ENCODE data around the gene PPARG. TPM values are rescaled to one million over a fixed set of nuclear protein-coding genes. Genes with fewer than 3 reads are reported as not detected.

The PPARG gene
- total and polyA plus RNA-seq, 2 of the 8 experiments (the other 6 are each of a cell fraction or from before 2014, with no cell fraction given) = 0.06 TPM; not detected in 1

DNA sequence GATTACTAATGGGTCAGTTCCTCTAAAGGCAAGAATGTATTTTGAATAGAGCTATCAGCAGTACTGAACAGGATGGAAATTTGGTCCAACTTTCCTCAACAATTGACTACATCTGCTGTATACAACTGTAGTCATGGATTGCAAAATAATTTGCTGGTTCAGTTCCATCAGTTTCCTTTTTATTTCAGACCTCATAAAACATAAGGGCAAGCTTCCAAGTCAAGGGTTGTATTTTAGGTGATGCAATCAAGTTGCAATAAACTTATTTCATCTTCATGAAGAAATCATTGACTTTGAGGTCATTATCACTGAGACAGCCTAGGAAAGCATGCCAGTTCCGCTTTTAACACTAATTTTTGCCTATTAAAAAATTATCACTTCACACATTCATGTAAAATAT lies 105.0 kb downstream of the PPARG start:
- no peaks in the 10 kb centered on the region for H3K79me2 ChIP-seq (ENCODE audit: control insufficient read depth in 1 of 2, insufficient read depth in 2 of 2, low read length in 2 of 2)
- no peaks in the 10 kb centered on the region for H3K36me3 ChIP-seq (ENCODE audit: control insufficient read depth in 2 of 4, insufficient read depth in 4 of 4, low read length in 3 of 4)
- no peaks in the 10 kb centered on the region for H4K20me1 ChIP-seq (replicated peaks in 1 of 2; ENCODE audit: control insufficient read depth in 1 of 2, insufficient read depth in 2 of 2, low read length in 2 of 2)
- H3K4me3 ChIP-seq (ENCODE audit: extremely low read depth in 1 of 4, insufficient read depth in 2 of 4, low read depth in 3 of 4, low read length in 4 of 4) = no peak overlapping the region
- H2BK120ac ChIP-seq (replicated peaks; ENCODE audit: low read depth, low read length) = no peak overlapping the region
- H3K23me2 ChIP-seq (ENCODE audit: low read depth, low read length) = no peaks in the 10 kb centered on the region
- H2BK12ac ChIP-seq (ENCODE audit: low read depth, low read length) = no peak overlapping the region
- H3K27me3 ChIP-seq (replicated peaks in 1 of 4; ENCODE audit: control insufficient read depth in 3 of 4, extremely low read depth in 1 of 4, insufficient read depth in 3 of 4, low read length in 3 of 4) = no peaks in the 10 kb centered on the region
- no peak overlapping the region for H2AK5ac ChIP-seq (ENCODE audit: low read depth, low read length)
- ChIA-PET POLR2A (ENCODE audit: partially characterized antibody) (no interaction called here), CTCF (ENCODE audit: partially characterized antibody) (interaction anchor here (0.6 kb wide), 1 partner anchor 84 kb away, joined by 3 read pairs; no protein-coding TSS in a partner anchor)
- no peak overlapping the region for H2BK20ac ChIP-seq (ENCODE audit: low read length)
- H4K8ac ChIP-seq (ENCODE audit: extremely low read depth, insufficient read depth, low read length) = no peak overlapping the region
- H2BK15ac ChIP-seq (ENCODE audit: low read length) = no peak overlapping the region
- no peak overlapping the region for H4K91ac ChIP-seq (replicated peaks; ENCODE audit: insufficient read length, low read length)
- H3K4me2 ChIP-seq (ENCODE audit: insufficient read depth in 1 of 2, low read depth in 2 of 2, low read length in 2 of 2) = no peak overlapping the region
- no peak overlapping the region for H3K14ac ChIP-seq (ENCODE audit: insufficient read length)
- no peak for TF ChIP-seq FOSL1 (IDR thresholded peaks at IDR 0.05; ENCODE audit: insufficient read depth, low read depth, low read length)
- no peak overlapping the region for H3K9ac ChIP-seq (replicated peaks in 1 of 4; ENCODE audit: extremely low read depth in 1 of 4, low read depth in 3 of 4, low read length in 3 of 4)
- no peaks in the 10 kb centered on the region for H3K4me1 ChIP-seq (replicated peaks in 1 of 4; ENCODE audit: control insufficient read depth in 3 of 4, insufficient read depth in 4 of 4, low read length in 3 of 4)
- no peak overlapping the region for H3K27ac ChIP-seq (ENCODE audit: low read depth, low read length)
- no peak overlapping the region for H3K4ac ChIP-seq (replicated peaks; ENCODE audit: insufficient read length, low read depth, low read length)
- no peaks in the 10 kb centered on the region for H3K79me1 ChIP-seq (ENCODE audit: low read depth, low read length)
- FAIRE-seq (no peak), DNase-seq (ENCODE audit: low read depth in 1 of 2, low spot score in 2 of 2) (no peak)
- H3K23ac ChIP-seq (ENCODE audit: insufficient read length) = no peak overlapping the region
- H3K9me3 ChIP-seq (ENCODE audit: insufficient read depth in 2 of 2, low read depth in 1 of 2, low read length in 1 of 2) = no peaks in the 10 kb centered on the region
- H2AFZ ChIP-seq (ENCODE audit: low read length) = no peak overlapping the region
- 72% methylated on average over 1 of the region's 1 CpG; no CpG with 5 or more reads in 1 of the 2 experiments for WGBS, 2 experiments (ENCODE audit: extremely low coverage in 1 of 2, insufficient coverage in 1 of 2, insufficient read length in 1 of 2, insufficient replicate concordance in 2 of 2, low coverage in 1 of 2, low lambda C conversion rate in 2 of 2, missing lambda C conversion rate in 1 of 2)
- no peak overlapping the region for H3K18ac ChIP-seq (ENCODE audit: extremely low read depth, low read length)
- H3K56ac ChIP-seq (replicated peaks; ENCODE audit: insufficient read length, low read depth, low read length) = no peak overlapping the region
- H4K5ac ChIP-seq (ENCODE audit: insufficient read length, low read depth, low read length) = no peak overlapping the region
- H2BK5ac ChIP-seq (ENCODE audit: low read depth, low read length) = no peak overlapping the region
